GM12878 (cell line): ENCODE measurements around the gene APLN. TPM values are rescaled to one million over a fixed set of nuclear protein-coding genes. Genes with fewer than 3 reads are reported as not detected.

Experiments used
- ATAC-seq: fragments of 200-7000 bp; cut with Tn5 transposase; 3 replicates; pipeline ENCODE4 v1.9.1; 2020; ENCODE audit warnings: mild to moderate bottlenecking, moderate library complexity
- BruUV-seq: library from RNA; stranded (reverse); fragments of 400-500 nt; replicated peaks from 2 replicates; lab custom pipeline; 2021; lab: Mats Ljungman, UMichigan
- CTCF ChIA-PET: fragments of 300-600 bp; sonication (Branson Sonifier 250); formaldehyde crosslinking; extraction: SDS; loops from one replicate; lab custom pipeline; 2021; ENCODE audit warnings: inconsistent platforms; lab: Yijun Ruan, JAX
- POLR2A ChIA-PET: fragments of 350-600 bp; formaldehyde crosslinking; extraction: SDS; loops from one replicate; lab custom pipeline; 2021; ENCODE audit warnings: inconsistent platforms; lab: Charles Lee
- RAD21 ChIA-PET: fragments of 300-600 bp; sonication (Branson Sonifier 250); formaldehyde crosslinking; loops from one replicate; lab custom pipeline; 2023; ENCODE audit warnings: antibody characterized with exemption; ENCODE audit not compliant: unreplicated experiment; lab: Charles Lee
- SMC1A ChIA-PET: fragments of 300-600 bp; sonication (Branson Sonifier 250); formaldehyde crosslinking; loops from one replicate; lab custom pipeline; 2023; ENCODE audit not compliant: unreplicated experiment, uncharacterized antibody; lab: Charles Lee
- DNase-seq: peaks from one replicate; pipeline ENCODE4 v3.0.0-alpha.2; 2011; ENCODE audit warnings: low read depth, low spot score
- FAIRE-seq: peaks from 3 replicates; lab custom pipeline; 2011; peaks lifted over from hg19 to GRCh38; lab: Jason Lieb, UNC
- H2AFZ ChIP-seq: 2 replicates; pipeline ENCODE4 v1.6.0; 2011; ENCODE audit warnings: low read depth, low read length, control low read depth; ENCODE audit not compliant: control insufficient read depth
- H3K27ac ChIP-seq: 2 replicates; pipeline ENCODE4 v1.5.1; 2011; ENCODE audit warnings: control low read depth; ENCODE audit not compliant: control insufficient read depth, insufficient read depth
- H3K27me3 ChIP-seq, 2 experiments: replicated peaks in 1 of 2; 2 replicates each; pipeline versions ENCODE4 v1.6.0 to v1.6.1; 2011; ENCODE audit warnings: low read length in 1 of 2; ENCODE audit not compliant: control insufficient read depth in 2 of 2, insufficient read depth in 2 of 2
- H3K36me3 ChIP-seq, 2 experiments: 2 replicates each; pipeline ENCODE4 v1.5.1; 2011; ENCODE audit warnings: low read length in 1 of 2; ENCODE audit not compliant: control insufficient read depth in 2 of 2, insufficient read depth in 2 of 2
- H3K4me1 ChIP-seq: 2 replicates; pipeline ENCODE4 v1.6.1; 2011; ENCODE audit warnings: mild to moderate bottlenecking, low read length, moderate library complexity, mixed read lengths; ENCODE audit not compliant: control insufficient read depth, insufficient read depth
- H3K4me2 ChIP-seq: 2 replicates; pipeline ENCODE4 v1.6.0; 2011; ENCODE audit warnings: control low read depth; ENCODE audit not compliant: control insufficient read depth, insufficient read depth
- H3K4me3 ChIP-seq: fragments of 200-600 bp; sonication (generic); 2 replicates; pipeline ENCODE4 v1.5.1; 2016
- H3K79me2 ChIP-seq: 2 replicates; pipeline ENCODE4 v1.6.0; 2011; ENCODE audit warnings: low read length; ENCODE audit not compliant: control insufficient read depth, insufficient read depth
- H3K9ac ChIP-seq: 2 replicates; pipeline ENCODE4 v1.8.0; 2011; ENCODE audit warnings: low read length, control low read depth, mixed read lengths; ENCODE audit not compliant: control insufficient read depth, insufficient read depth
- H3K9me3 ChIP-seq: replicated peaks from 3 replicates; pipeline ENCODE4 v1.5.1; 2011; ENCODE audit warnings: mild to moderate bottlenecking, low read length; ENCODE audit not compliant: control insufficient read depth, insufficient read depth
- H4K20me1 ChIP-seq: 2 replicates; pipeline ENCODE4 v1.6.0; 2011; ENCODE audit not compliant: control insufficient read depth, insufficient read depth
- BHLHE40 ChIP-seq, 2 experiments: fragments of 450-650 bp in 1 of 2; IDR thresholded peaks; 2 replicates each; pipeline ENCODE4 v1.6.1; 2011 to 2017; ENCODE audit warnings: low read depth in 2 of 2, borderline replicate concordance in 1 of 2, improper control_type of control experiment in 1 of 2, low read length in 1 of 2, mild to moderate bottlenecking in 1 of 2
- CBX5 ChIP-seq: sonication (generic); IDR thresholded peaks from 2 replicates; pipeline ENCODE4 v1.6.1; 2016; ENCODE audit warnings: low read depth, moderate library complexity, mild to moderate bottlenecking, inconsistent platforms
- DPF2 ChIP-seq: fragments of 450-650 bp; IDR thresholded peaks from 2 replicates; pipeline ENCODE4 v1.6.1; 2017; ENCODE audit warnings: mild to moderate bottlenecking
- KDM1A ChIP-seq: fragments of 200-600 bp; sonication (generic); IDR thresholded peaks from 2 replicates; pipeline ENCODE4 v1.6.1; 2016; ENCODE audit warnings: borderline replicate concordance
- NR2C1 ChIP-seq: fragments of 450-650 bp; IDR thresholded peaks from 2 replicates; pipeline ENCODE4 v1.6.1; 2017; ENCODE audit warnings: antibody characterized with exemption, mild to moderate bottlenecking, moderate library complexity
- NR2F1 ChIP-seq: fragments of 450-650 bp; conservative IDR thresholded peaks from 2 replicates; pipeline ENCODE4 v1.6.1; 2017; ENCODE audit warnings: mild to moderate bottlenecking
- PAX5 ChIP-seq: IDR thresholded peaks from 2 replicates; pipeline ENCODE4 v1.6.1; 2011; ENCODE audit warnings: low read depth, low read length, borderline replicate concordance
- SIN3A ChIP-seq: IDR thresholded peaks from 2 replicates; pipeline ENCODE4 v1.6.1; 2012; ENCODE audit warnings: low read depth, low read length, improper control_type of control experiment
- WGBS: methylation state at CpG from one replicate; pipeline ENCODE4 v1.1.6; 2016; ENCODE audit warnings: low lambda C conversion rate; ENCODE audit not compliant: insufficient replicate concordance, insufficient coverage; ENCODE audit errors: missing lambda C conversion rate; 5-methylcytosine and 5-hydroxymethylcytosine counted together
- in situ Hi-C: fragments of 300-500 bp; cut with MboI; formaldehyde crosslinking; loops from 9 replicates; pipeline ENCODE4 v1.14.3; 2018; ENCODE audit warnings: mixed read lengths
- intact Hi-C: fragments of 100-400 bp; cut with micrococcal nuclease; formaldehyde crosslinking; loops from one replicate; pipeline ENCODE4 v1.14.2; 2022; ENCODE audit not compliant: unreplicated experiment
- polyA plus RNA-seq, 11 experiments: library from polyadenylated mRNA; depleted of rRNA in 4 of 11; unstranded in 6 of 11; stranded (reverse) in 5 of 11; fragments of >200 nt; fragmentation: Nextera tagmentation in 4 of 11; fragmentation: Illumina TruSeq in 1 of 11; extraction: Ambion mirVana in 4 of 11; extraction: Trizol in 1 of 11; gene quantifications; 1 replicate in 1 of 11; 2 replicates in 10 of 11; pipeline versions ENCODE4 v1.2.1 to v1.2.3, GENCODE V29; 2011 to 2016; ENCODE audit warnings: inconsistent platforms in 2 of 11, missing spikeins in 2 of 11, low read depth in 1 of 11
- total RNA-seq, 4 experiments: library from RNA; depleted of rRNA in 3 of 4; stranded (reverse); fragments of >200 nt in 3 of 4; fragmentation: Illumina TruSeq in 1 of 4; extraction: Trizol in 1 of 4; gene quantifications; 2 replicates each; pipeline versions ENCODE4 v1.2.1 to v1.2.3, GENCODE V29; 2013 to 2021
- TF ChIP-seq, protein P1 (sequence below): IDR thresholded peaks from 2 replicates; pipeline ENCODE4 v1.6.1; 2012; ENCODE audit warnings: improper control_type of control experiment, low read depth, low read length; ENCODE audit not compliant: insufficient replicate concordance

APLN gene
- total and polyA plus RNA-seq, 10 of the 15 experiments (the other 5 are each of a cell fraction or from before 2014, with no cell fraction given): 0.31 TPM; not detected in 9

DNA sequence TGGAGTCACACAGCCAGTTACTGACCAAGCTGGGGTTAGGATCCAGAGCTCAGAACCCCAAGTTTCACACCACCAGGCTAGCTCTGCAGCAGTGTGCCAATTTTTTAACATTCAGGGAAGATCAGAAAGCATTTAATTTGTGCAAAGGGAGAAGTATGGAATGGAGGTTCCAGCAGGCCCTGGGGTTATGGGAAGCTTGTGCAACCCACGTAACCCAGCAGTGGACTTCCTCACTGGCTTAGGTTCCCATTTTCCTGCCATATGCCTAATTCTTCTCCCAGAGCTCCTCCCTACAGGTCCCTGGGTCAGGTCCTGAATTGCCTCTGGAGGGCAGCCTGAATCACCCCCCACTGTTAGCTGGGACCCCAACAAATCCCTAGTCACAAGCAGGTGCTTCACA, 14.0 kb downstream of the APLN start:
- ATAC-seq (no peak), DNase-seq (no peak), FAIRE-seq (no peak)
- no peaks in the 10 kb centered on the region for H4K20me1 ChIP-seq
- CTCF ChIA-PET: interaction anchor here (1.5 to 7.9 kb wide), 3 partner anchors 10 to 85 kb away, joined by 5 to 74 read pairs (median 6); no protein-coding TSS in a partner anchor
- H3K9me3 ChIP-seq: peaks cover 3% of the 10 kb centered on the region; the same call in 1 of the 3 replicates
- 0% methylated on average over 1 of the region's 1 CpG for WGBS
- H3K9ac ChIP-seq: no peak overlapping the region
- no peak overlapping the region for H3K4me2 ChIP-seq
- H3K79me2 ChIP-seq: no peaks in the 10 kb centered on the region
- SMC1A ChIA-PET: interaction anchor here (0.9 to 1.2 kb wide), 2 partner anchors 20 to 183 kb away, joined by 3 read pairs; no protein-coding TSS in a partner anchor
- H3K36me3 ChIP-seq: no peaks in the 10 kb centered on the region
- no peaks in the 10 kb centered on the region; a peak in 2 of 4 replicates for H3K27me3 ChIP-seq
- intact Hi-C loops: no loop called here
- no peak overlapping the region for H3K27ac ChIP-seq
- BruUV-seq: no TSS peak
- RAD21 ChIA-PET: interaction anchor here (0.8 to 0.9 kb wide), 2 partner anchors 9 to 32 kb away, joined by 3 read pairs; no protein-coding TSS in a partner anchor
- H3K4me1 ChIP-seq: no peaks in the 10 kb centered on the region
- H3K4me3 ChIP-seq: no peak overlapping the region
- POLR2A ChIA-PET: interaction anchor here (1.0 kb wide), 1 partner anchor 13 kb away, joined by 4 read pairs; no protein-coding TSS in a partner anchor
- in situ Hi-C loops: no loop called here
- TF ChIP-seq NR2C1: no peak
- TF ChIP-seq CBX5: no peak
- TF ChIP-seq BHLHE40 (IDR thresholded peaks at IDR 0.05; ENCODE audit: borderline replicate concordance in 1 of 2, low read depth in 2 of 2, low read length in 1 of 2): no peak
- TF ChIP-seq SIN3A: no peak
- no peak for TF ChIP-seq DPF2
- no peak for TF ChIP-seq PAX5
- TF ChIP-seq, protein P1, sequence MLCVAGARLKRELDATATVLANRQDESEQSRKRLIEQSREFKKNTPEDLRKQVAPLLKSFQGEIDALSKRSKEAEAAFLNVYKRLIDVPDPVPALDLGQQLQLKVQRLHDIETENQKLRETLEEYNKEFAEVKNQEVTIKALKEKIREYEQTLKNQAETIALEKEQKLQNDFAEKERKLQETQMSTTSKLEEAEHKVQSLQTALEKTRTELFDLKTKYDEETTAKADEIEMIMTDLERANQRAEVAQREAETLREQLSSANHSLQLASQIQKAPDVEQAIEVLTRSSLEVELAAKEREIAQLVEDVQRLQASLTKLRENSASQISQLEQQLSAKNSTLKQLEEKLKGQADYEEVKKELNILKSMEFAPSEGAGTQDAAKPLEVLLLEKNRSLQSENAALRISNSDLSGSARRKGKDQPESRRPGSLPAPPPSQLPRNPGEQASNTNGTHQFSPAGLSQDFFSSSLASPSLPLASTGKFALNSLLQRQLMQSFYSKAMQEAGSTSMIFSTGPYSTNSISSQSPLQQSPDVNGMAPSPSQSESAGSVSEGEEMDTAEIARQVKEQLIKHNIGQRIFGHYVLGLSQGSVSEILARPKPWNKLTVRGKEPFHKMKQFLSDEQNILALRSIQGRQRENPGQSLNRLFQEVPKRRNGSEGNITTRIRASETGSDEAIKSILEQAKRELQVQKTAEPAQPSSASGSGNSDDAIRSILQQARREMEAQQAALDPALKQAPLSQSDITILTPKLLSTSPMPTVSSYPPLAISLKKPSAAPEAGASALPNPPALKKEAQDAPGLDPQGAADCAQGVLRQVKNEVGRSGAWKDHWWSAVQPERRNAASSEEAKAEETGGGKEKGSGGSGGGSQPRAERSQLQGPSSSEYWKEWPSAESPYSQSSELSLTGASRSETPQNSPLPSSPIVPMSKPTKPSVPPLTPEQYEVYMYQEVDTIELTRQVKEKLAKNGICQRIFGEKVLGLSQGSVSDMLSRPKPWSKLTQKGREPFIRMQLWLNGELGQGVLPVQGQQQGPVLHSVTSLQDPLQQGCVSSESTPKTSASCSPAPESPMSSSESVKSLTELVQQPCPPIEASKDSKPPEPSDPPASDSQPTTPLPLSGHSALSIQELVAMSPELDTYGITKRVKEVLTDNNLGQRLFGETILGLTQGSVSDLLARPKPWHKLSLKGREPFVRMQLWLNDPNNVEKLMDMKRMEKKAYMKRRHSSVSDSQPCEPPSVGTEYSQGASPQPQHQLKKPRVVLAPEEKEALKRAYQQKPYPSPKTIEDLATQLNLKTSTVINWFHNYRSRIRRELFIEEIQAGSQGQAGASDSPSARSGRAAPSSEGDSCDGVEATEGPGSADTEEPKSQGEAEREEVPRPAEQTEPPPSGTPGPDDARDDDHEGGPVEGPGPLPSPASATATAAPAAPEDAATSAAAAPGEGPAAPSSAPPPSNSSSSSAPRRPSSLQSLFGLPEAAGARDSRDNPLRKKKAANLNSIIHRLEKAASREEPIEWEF: no peak
- no peak for TF ChIP-seq KDM1A
- no peak for TF ChIP-seq NR2F1
- no peak overlapping the region for H2AFZ ChIP-seq
